HCT116 (cell line): ENCODE data around the gene FRY. TPM values are rescaled to one million over a fixed set of nuclear protein-coding genes. Genes with fewer than 3 reads are reported as not detected.

Source experiments
- ATAC-seq: fragments of 200-7000 bp; cut with Tn5 transposase; 2 replicates; pipeline ENCODE4 v1.9.1; 2020; ENCODE audit warnings: mild to moderate bottlenecking, moderate library complexity
- BruUV-seq: library from RNA; stranded (reverse); fragments of 400-500 nt; replicated peaks from 2 replicates; lab custom pipeline; 2021; lab: Mats Ljungman, UMichigan
- CTCF ChIA-PET: fragments of 300-600 bp; sonication (Branson Sonifier 250); formaldehyde crosslinking; loops from one replicate; lab custom pipeline; 2021; ENCODE audit warnings: antibody characterized with exemption; lab: Charles Lee
- POLR2A ChIA-PET: fragments of 300-600, 350-600 bp; sonication (Branson Sonifier 250); formaldehyde crosslinking; loops from one replicate; lab custom pipeline; 2021; ENCODE audit warnings: antibody characterized with exemption; lab: Charles Lee
- RAD21 ChIA-PET, 2 experiments: fragments of 300-600 bp; sonication (Branson Sonifier 250); formaldehyde crosslinking; loops; one replicate each; lab custom pipeline; 2023; ENCODE audit warnings: low total read pairs in 2 of 2; ENCODE audit not compliant: uncharacterized antibody in 2 of 2, unreplicated experiment in 2 of 2, low non-redundant PET in 1 of 2; lab: Charles Lee
- DNase-seq: peaks from one replicate; pipeline ENCODE4 v3.0.0-alpha.2; 2010; ENCODE audit warnings: low read depth, low spot score
- H2AFZ ChIP-seq: fragments of 200-600 bp; shearing (Covaris generic), sonication (generic); 2 replicates; pipeline ENCODE4 v1.6.1; 2017; ENCODE audit warnings: low read depth, mixed run types, mixed read lengths, antibody characterized with exemption, low read length; ENCODE audit not compliant: poor library complexity, severe bottlenecking
- H3K27ac ChIP-seq: 2 replicates; pipeline ENCODE4 v1.5.1; 2012; ENCODE audit warnings: low read depth, low read length
- H3K27me3 ChIP-seq: fragments of 200-600 bp; sonication (generic); 2 replicates; pipeline ENCODE4 v1.6.1; 2016; ENCODE audit warnings: mixed run types, low read length, mixed read lengths; ENCODE audit not compliant: insufficient read depth
- H3K36me3 ChIP-seq, 2 experiments: fragments of 200-500 bp in 1 of 2; fragments of 200-600 bp in 1 of 2; sonication (Bioruptor generic) in 1 of 2; sonication (generic) in 1 of 2; 2 replicates each; pipeline versions ENCODE4 v1.5.1 to v1.6.1; 2014 to 2016; ENCODE audit warnings: low read length in 2 of 2, inconsistent platforms in 1 of 2, mixed read lengths in 1 of 2, mixed run types in 1 of 2; ENCODE audit not compliant: insufficient read depth in 2 of 2, control insufficient read depth in 1 of 2
- H3K4me1 ChIP-seq, 2 experiments: fragments of 200-600 bp in 1 of 2; sonication (generic) in 1 of 2; 2 replicates each; pipeline versions ENCODE4 v1.5.1 to v1.6.1; 2012 to 2017; ENCODE audit warnings: low read length in 2 of 2, inconsistent platforms in 1 of 2, mild to moderate bottlenecking in 1 of 2, mixed read lengths in 1 of 2, mixed run types in 1 of 2, moderate library complexity in 1 of 2; ENCODE audit not compliant: insufficient read depth in 2 of 2, control insufficient read depth in 1 of 2
- H3K4me2 ChIP-seq: fragments of 200-600 bp; sonication (generic); 2 replicates; pipeline ENCODE4 v1.6.1; 2017; ENCODE audit warnings: mixed run types, low read length, mixed read lengths
- H3K4me3 ChIP-seq, 2 experiments: fragments of 200-600 bp in 1 of 2; sonication (generic) in 1 of 2; replicated peaks in 1 of 2; 2 replicates each; pipeline ENCODE4 v1.5.1; 2011 to 2016; ENCODE audit warnings: low read length in 2 of 2, control low read depth in 1 of 2, low read depth in 1 of 2, mild to moderate bottlenecking in 1 of 2, mixed read lengths in 1 of 2, mixed run types in 1 of 2
- H3K79me2 ChIP-seq: fragments of 200-600 bp; sonication (generic); 2 replicates; pipeline ENCODE4 v1.6.1; 2017; ENCODE audit warnings: mild to moderate bottlenecking, mixed run types, low read length, moderate library complexity, mixed read lengths; ENCODE audit not compliant: insufficient read depth
- H3K9ac ChIP-seq: fragments of 200-600 bp; sonication (generic); 2 replicates; pipeline ENCODE4 v1.6.1; 2016; ENCODE audit warnings: low read length, mixed read lengths
- H3K9me2 ChIP-seq: fragments of 200-600 bp; sonication (generic), shearing (Covaris generic); 2 replicates; pipeline ENCODE4 v1.6.1; 2017; ENCODE audit warnings: mixed run types, mild to moderate bottlenecking, moderate library complexity; ENCODE audit not compliant: insufficient read depth
- H3K9me3 ChIP-seq, 2 experiments: fragments of 200-500 bp in 1 of 2; fragments of 200-600 bp in 1 of 2; sonication (Bioruptor generic) in 1 of 2; sonication (generic) in 1 of 2; 2 replicates each; pipeline ENCODE4 v1.6.1; 2014 to 2017; ENCODE audit warnings: low read length in 2 of 2, mixed read lengths in 2 of 2, inconsistent platforms in 1 of 2, low read depth in 1 of 2, mild to moderate bottlenecking in 1 of 2, mixed run types in 1 of 2, moderate library complexity in 1 of 2; ENCODE audit not compliant: control insufficient read depth in 1 of 2, insufficient read depth in 1 of 2
- H4K20me1 ChIP-seq: fragments of 200-600 bp; sonication (generic), shearing (Covaris generic); 2 replicates; pipeline ENCODE4 v1.6.1; 2017; ENCODE audit warnings: mixed run types, mild to moderate bottlenecking, moderate library complexity; ENCODE audit not compliant: insufficient read depth
- ATF3 ChIP-seq: IDR thresholded peaks from 2 replicates; pipeline ENCODE4 v1.6.1; 2012
- CEBPB ChIP-seq: IDR thresholded peaks from 2 replicates; pipeline ENCODE4 v1.6.1; 2012; ENCODE audit warnings: low read depth
- EGR1 ChIP-seq: IDR thresholded peaks from 2 replicates; pipeline ENCODE4 v1.6.1; 2012; ENCODE audit warnings: low read depth
- ELF1 ChIP-seq: IDR thresholded peaks from 2 replicates; pipeline ENCODE4 v1.6.1; 2012; ENCODE audit warnings: low read depth, borderline replicate concordance
- EZH2 ChIP-seq: fragments of 200-600 bp; sonication (generic); IDR thresholded peaks from 2 replicates; pipeline ENCODE4 v1.6.1; 2017; ENCODE audit warnings: antibody characterized with exemption, mixed run types
- EZH2phosphoT487 ChIP-seq: fragments of 200-600 bp; IDR thresholded peaks from 2 replicates; pipeline ENCODE4 v1.6.1; 2018; ENCODE audit warnings: antibody characterized with exemption, borderline replicate concordance
- FOSL1 ChIP-seq: IDR thresholded peaks from 2 replicates; pipeline ENCODE4 v1.6.1; 2012; ENCODE audit warnings: low read depth
- JUND ChIP-seq: IDR thresholded peaks from 2 replicates; pipeline ENCODE4 v1.6.1; 2012
- REST ChIP-seq: IDR thresholded peaks from 2 replicates; pipeline ENCODE4 v1.6.1; 2012; ENCODE audit warnings: low read depth
- SP1 ChIP-seq: IDR thresholded peaks from 2 replicates; pipeline ENCODE4 v1.6.1; 2012; ENCODE audit warnings: low read depth
- ZFX ChIP-seq: fragments of 450-650 bp; IDR thresholded peaks from 2 replicates; pipeline ENCODE4 v1.6.1; 2017
- ZNF274 ChIP-seq: fragments of 200-500 bp; sonication (Bioruptor generic); IDR thresholded peaks from 2 replicates; pipeline ENCODE4 v1.6.1; 2014; ENCODE audit warnings: mild to moderate bottlenecking, low read depth, low read length, inconsistent platforms
- intact Hi-C: fragments of 100-400 bp; cut with micrococcal nuclease; formaldehyde crosslinking; loops from 2 replicates; pipeline ENCODE4 v1.10.0; 2022
- total RNA-seq: library from RNA; stranded (reverse); gene quantifications from one replicate; pipeline ENCODE4 v1.2.1, GENCODE V29; 2021; ENCODE audit not compliant: unreplicated experiment

The FRY gene
- total RNA-seq, 1 experiment from 2014 or later = 1.4 TPM

- H3K36me3 ChIP-seq = no peaks in the 10 kb centered on the region
- no peak for ATAC-seq
- BruUV-seq = no TSS peak
- ChIA-PET POLR2A (no interaction called here), RAD21 (no interaction called here), CTCF (no interaction called here)
- no peak overlapping the region for H3K4me3 ChIP-seq
- H3K4me1 ChIP-seq = no peaks in the 10 kb centered on the region
- no peaks in the 10 kb centered on the region for H3K9me2 ChIP-seq
- no peaks in the 10 kb centered on the region for H3K79me2 ChIP-seq
- no peak overlapping the region for H3K9ac ChIP-seq
- intact Hi-C loops = no loop called here
- no peak overlapping the region for H2AFZ ChIP-seq
- TF ChIP-seq EGR1 = no peak
- no peak for TF ChIP-seq SP1
- no peak for TF ChIP-seq FOSL1
- TF ChIP-seq REST = no peak
- TF ChIP-seq, all 23 proteins: peak for 0
- no peak overlapping the region for H3K4me2 ChIP-seq
- H3K27ac ChIP-seq = no peak overlapping the region
- H3K9me3 ChIP-seq = no peaks in the 10 kb centered on the region
- H3K27me3 ChIP-seq = no peaks in the 10 kb centered on the region
- DNase-seq = no peak
- H4K20me1 ChIP-seq = no peaks in the 10 kb centered on the region
Measured at GRCh38 chr13:32212421-32212820, 180.8 kb downstream of the FRY start.

GRCh38 chr13:32213626-32214025 is 182.1 kb downstream of the FRY start:
- no peak overlapping the region for H3K9ac ChIP-seq
- no peaks in the 10 kb centered on the region for H3K79me2 ChIP-seq
- no peaks in the 10 kb centered on the region for H3K4me1 ChIP-seq
- RAD21 ChIA-PET = no interaction called here
- ATAC-seq (no peak), DNase-seq (no peak)
- TF ChIP-seq SP1 (no peak), ELF1 (no peak), CEBPB (no peak), ATF3 (no peak), ZFX (no peak), REST (no peak), EGR1 (no peak), EZH2phosphoT487 (no peak), JUND (no peak), EZH2 (no peak), ZNF274 (no peak)
- H3K9me3 ChIP-seq = no peaks in the 10 kb centered on the region
- intact Hi-C loops = no loop called here
- CTCF ChIA-PET = no interaction called here
- no peak overlapping the region for H3K4me2 ChIP-seq
- POLR2A ChIA-PET = no interaction called here
- no peaks in the 10 kb centered on the region for H3K9me2 ChIP-seq
- H3K27me3 ChIP-seq = no peaks in the 10 kb centered on the region
- H3K4me3 ChIP-seq = no peak overlapping the region
- H3K36me3 ChIP-seq = no peaks in the 10 kb centered on the region
- no peak overlapping the region for H3K27ac ChIP-seq
- no TSS peak for BruUV-seq
- H2AFZ ChIP-seq = no peak overlapping the region
- H4K20me1 ChIP-seq = no peaks in the 10 kb centered on the region
